Liver (tissue), 9 donors: Measurements from ENCODE around the gene C9orf50. TPM values are rescaled to one million over a fixed set of nuclear protein-coding genes. Genes with fewer than 3 reads are reported as not detected.

Experiments used
- DNase-seq: peaks from one replicate; pipeline ENCODE4 v3.0.0-alpha.2; 2017; ENCODE audit warnings: low spot score
- H3K27ac ChIP-seq, 2 donors: one replicate each; pipeline ENCODE4 v1.7.0; 2013; ENCODE audit warnings: inconsistent platforms in 2 of 2, low read length in 2 of 2, control low read depth in 1 of 2, low read depth in 1 of 2, mild to moderate bottlenecking in 1 of 2
- H3K27me3 ChIP-seq, 4 donors: one replicate each; pipeline versions ENCODE4 v1.6.1 to v1.7.0; 2013; ENCODE audit warnings: low read length in 3 of 4, inconsistent platforms in 1 of 4, mild to moderate bottlenecking in 1 of 4, moderate library complexity in 1 of 4; ENCODE audit not compliant: control insufficient read depth in 4 of 4, insufficient read depth in 4 of 4
- H3K36me3 ChIP-seq, 4 donors: one replicate each; pipeline versions ENCODE4 v1.6.1 to v1.7.0; 2013; ENCODE audit warnings: low read length in 3 of 4, mild to moderate bottlenecking in 3 of 4, low read depth in 1 of 4, moderate library complexity in 1 of 4; ENCODE audit not compliant: control insufficient read depth in 4 of 4, insufficient read depth in 3 of 4
- H3K4me1 ChIP-seq, 4 donors: one replicate each; pipeline versions ENCODE4 v1.6.1 to v1.7.0; 2013; ENCODE audit warnings: low read length in 3 of 4, mild to moderate bottlenecking in 3 of 4, moderate library complexity in 1 of 4; ENCODE audit not compliant: control insufficient read depth in 4 of 4, insufficient read depth in 4 of 4
- H3K4me3 ChIP-seq, 3 donors: one replicate each; pipeline versions ENCODE4 v1.6.1 to v1.7.0; 2013; ENCODE audit warnings: low read length in 3 of 3, control low read depth in 1 of 3, low read depth in 1 of 3, mild to moderate bottlenecking in 1 of 3
- H3K9ac ChIP-seq, 2 donors: one replicate each; pipeline ENCODE4 v1.7.0; 2013; ENCODE audit warnings: low read length in 2 of 2, mild to moderate bottlenecking in 2 of 2, moderate library complexity in 2 of 2, control low read depth in 1 of 2, low read depth in 1 of 2
- H3K9me3 ChIP-seq, 4 donors: one replicate each; pipeline versions ENCODE4 v1.6.1 to v1.7.0; 2013; ENCODE audit warnings: low read length in 3 of 4; ENCODE audit not compliant: control insufficient read depth in 4 of 4
- ATF3 ChIP-seq: IDR thresholded peaks from 2 replicates; pipeline ENCODE4 v1.6.1; 2016; ENCODE audit warnings: antibody characterized with exemption
- CTCF ChIP-seq: fragments of 150-350 bp; IDR thresholded peaks from 2 replicates; pipeline ENCODE4 v1.5.1; 2017; ENCODE audit warnings: improper control_type of control experiment, low read depth, low read length; ENCODE audit not compliant: missing input control
- EGR1 ChIP-seq, 2 donors: IDR thresholded peaks; 2 replicates each; pipeline ENCODE4 v1.6.1; 2016 to 2018; ENCODE audit warnings: antibody characterized with exemption in 2 of 2, low read depth in 2 of 2
- FOXA1 ChIP-seq: IDR thresholded peaks from 2 replicates; pipeline ENCODE4 v1.6.1; 2016; ENCODE audit warnings: antibody characterized with exemption
- FOXA2 ChIP-seq: IDR thresholded peaks from 2 replicates; pipeline ENCODE4 v1.6.1; 2016; ENCODE audit warnings: antibody characterized with exemption
- GABPA ChIP-seq, 2 donors: IDR thresholded peaks in 1 of 2; conservative IDR thresholded peaks in 1 of 2; 2 replicates each; pipeline ENCODE4 v1.6.1; 2016; ENCODE audit warnings: antibody characterized with exemption in 2 of 2, mild to moderate bottlenecking in 1 of 2, moderate library complexity in 1 of 2
- HNF4A ChIP-seq, 2 donors: conservative IDR thresholded peaks; 2 replicates each; pipeline ENCODE4 v1.6.1; 2016; ENCODE audit warnings: antibody characterized with exemption in 2 of 2, mild to moderate bottlenecking in 2 of 2
- HNF4G ChIP-seq: IDR thresholded peaks from 2 replicates; pipeline ENCODE4 v1.6.1; 2016; ENCODE audit warnings: antibody characterized with exemption
- JUND ChIP-seq, 2 donors: IDR thresholded peaks; 2 replicates each; pipeline ENCODE4 v1.6.1; 2016; ENCODE audit warnings: antibody characterized with exemption in 2 of 2
- MAX ChIP-seq: IDR thresholded peaks from 2 replicates; pipeline ENCODE4 v1.6.1; 2016; ENCODE audit warnings: antibody characterized with exemption
- NR2F2 ChIP-seq: IDR thresholded peaks from 2 replicates; pipeline ENCODE4 v1.6.1; 2016; ENCODE audit warnings: antibody characterized with exemption
- RAD21 ChIP-seq, 2 donors: IDR thresholded peaks; 2 replicates each; pipeline ENCODE4 v1.6.1; 2016; ENCODE audit warnings: antibody characterized with exemption in 2 of 2, mild to moderate bottlenecking in 2 of 2
- REST ChIP-seq: IDR thresholded peaks from 2 replicates; pipeline ENCODE4 v1.6.1; 2016; ENCODE audit warnings: antibody characterized with exemption, mild to moderate bottlenecking
- RXRA ChIP-seq, 2 donors: IDR thresholded peaks; 2 replicates each; pipeline ENCODE4 v1.6.1; 2017 to 2018; ENCODE audit warnings: antibody characterized with exemption in 2 of 2, mild to moderate bottlenecking in 1 of 2
- SP1 ChIP-seq: IDR thresholded peaks from 2 replicates; pipeline ENCODE4 v1.6.1; 2018; ENCODE audit warnings: antibody characterized with exemption, mild to moderate bottlenecking
- TAF1 ChIP-seq: conservative IDR thresholded peaks from 2 replicates; pipeline ENCODE4 v1.6.1; 2016; ENCODE audit warnings: antibody characterized with exemption, mild to moderate bottlenecking
- YY1 ChIP-seq: IDR thresholded peaks from 2 replicates; pipeline ENCODE4 v1.6.1; 2016; ENCODE audit warnings: antibody characterized with exemption, mild to moderate bottlenecking
- ZBTB33 ChIP-seq: IDR thresholded peaks from 2 replicates; pipeline ENCODE4 v1.6.1; 2016; ENCODE audit warnings: antibody characterized with exemption
- WGBS: extraction: QIAGEN DNeasy Blood & Tissue Kit; methylation state at CpG from one replicate; pipeline ENCODE4 v1.1.7; 2013; 5-methylcytosine and 5-hydroxymethylcytosine counted together
- polyA plus RNA-seq, 2 donors: library from polyadenylated mRNA; stranded (reverse) in 1 of 2; unstranded in 1 of 2; fragments of 200-250 nt in 1 of 2; fragments of >200 nt in 1 of 2; fragmentation: Nextera tagmentation in 1 of 2; extraction: Ambion mirVana in 1 of 2; gene quantifications; one replicate each; pipeline versions ENCODE4 v1.2.1 to v1.2.3, GENCODE V29; 2013 to 2015
- total RNA-seq, 2 donors: library from RNA; depleted of rRNA; stranded (reverse); fragments of >200 nt; gene quantifications; one replicate each; pipeline ENCODE4 v1.2.3, GENCODE V29; 2014
- donor health status: healthy.
- donor health status: healthy.
- donor health status: healthy.
- donor health status: healthy.
- donor health status: healthy.

C9orf50 gene
- total and polyA plus RNA-seq, 4 donors, result 0.23 TPM; not detected in 3

- TF ChIP-seq ZBTB33, result no peak
These were observed 29.1 kb upstream of the C9orf50 start (continued) for GRCh38 chr9:129649726-129650679.

- H3K36me3 ChIP-seq, result no peaks in the 10 kb centered on the region
- H3K4me1 ChIP-seq, result no peaks in the 10 kb centered on the region
- WGBS, result 74% methylated on average over 10 of the region's 10 CpGs
- DNase-seq, result no peak
- no peak overlapping the region for H3K4me3 ChIP-seq
- no peak overlapping the region for H3K27ac ChIP-seq
- no peak overlapping the region for H3K9ac ChIP-seq
- no peaks in the 10 kb centered on the region for H3K9me3 ChIP-seq
- TF ChIP-seq GABPA (IDR thresholded peaks at IDR 0.05 in 1 of 2, conservative IDR thresholded peaks at IDR 0.05 in 1 of 2) (no peak), TAF1 (no peak), SP1 (no peak), RXRA (IDR thresholded peaks at IDR 0.05) (no peak), ZBTB33 (no peak), JUND (IDR thresholded peaks at IDR 0.05) (no peak), HNF4A (conservative IDR thresholded peaks at IDR 0.05) (no peak), REST (no peak), NR2F2 (no peak), FOXA1 (no peak), EGR1 (IDR thresholded peaks at IDR 0.05; ENCODE audit: low read depth in 2 of 2) (no peak), ATF3 (no peak), MAX (no peak), YY1 (no peak), RAD21 (IDR thresholded peaks at IDR 0.05) (no peak), FOXA2 (no peak), HNF4G (no peak), CTCF (no peak)
- no peaks in the 10 kb centered on the region for H3K27me3 ChIP-seq
These were observed 27.8 kb upstream of the C9orf50 start for GRCh38 chr9:129648764-129649115.
